IMR-90 (cell line): ENCODE measurements around the gene METTL8. TPM values are rescaled to one million over a fixed set of nuclear protein-coding genes. Genes with fewer than 3 reads are reported as not detected.
"Not testable (repeated sequence)": the region's sequence is repeated elsewhere in the genome, so short reads cannot be mapped to it uniquely, and the experiment has no call there.

ENCODE experiments used
- ATAC-seq: fragments of 200-7000 bp; cut with Tn5 transposase; 2 replicates; pipeline ENCODE4 v1.9.1; 2020; ENCODE audit warnings: low read depth, mild to moderate bottlenecking, moderate library complexity
- BruUV-seq: library from RNA; stranded (reverse); fragments of 400-500 nt; replicated peaks from 2 replicates; lab custom pipeline; 2021; lab: Mats Ljungman, UMichigan
- CTCF ChIA-PET: fragments of 300-600 bp; formaldehyde crosslinking; extraction: SDS; loops from one replicate; lab custom pipeline; 2021; ENCODE audit warnings: antibody characterized with exemption; lab: Yijun Ruan, JAX
- POLR2A ChIA-PET: fragments of 300-600 bp; sonication (Branson Sonifier 250); formaldehyde crosslinking; loops from one replicate; lab custom pipeline; 2022; ENCODE audit warnings: antibody characterized with exemption; ENCODE audit not compliant: unreplicated experiment; lab: Charles Lee
- DNase-seq: peaks from one replicate; pipeline ENCODE4 v3.0.0; 2013
- H2AFZ ChIP-seq: replicated peaks from 2 replicates; pipeline ENCODE3; 2013; ENCODE audit warnings: low read length, mild to moderate bottlenecking; ENCODE audit not compliant: poor library complexity
- H2AK5ac ChIP-seq: 2 replicates; pipeline ENCODE4 v1.6.1; 2013; ENCODE audit warnings: low read depth, low read length, inconsistent platforms
- H2AK9ac ChIP-seq: replicated peaks from 2 replicates; pipeline ENCODE3; 2013; ENCODE audit warnings: mild to moderate bottlenecking, low read depth, low read length, moderate library complexity; ENCODE audit not compliant: poor library complexity
- H2BK120ac ChIP-seq: 2 replicates; pipeline ENCODE4 v1.6.1; 2013; ENCODE audit warnings: low read depth, low read length, inconsistent platforms
- H2BK15ac ChIP-seq: 3 replicates; pipeline ENCODE4 v1.6.1; 2013; ENCODE audit warnings: low read depth, low read length, inconsistent platforms
- H2BK20ac ChIP-seq: 2 replicates; pipeline ENCODE4 v1.6.1; 2013; ENCODE audit warnings: low read depth, mild to moderate bottlenecking, inconsistent platforms, low read length, moderate library complexity
- H2BK5ac ChIP-seq: 2 replicates; pipeline ENCODE4 v1.6.1; 2013; ENCODE audit warnings: mild to moderate bottlenecking, low read depth, low read length, inconsistent platforms; ENCODE audit not compliant: poor library complexity, severe bottlenecking
- H3K14ac ChIP-seq: replicated peaks from 2 replicates; pipeline ENCODE4 v1.6.1; 2013; ENCODE audit warnings: low read depth, low read length, inconsistent platforms
- H3K18ac ChIP-seq: 2 replicates; pipeline ENCODE4 v1.6.1; 2013; ENCODE audit warnings: low read depth, low read length, control low read depth
- H3K23ac ChIP-seq: 2 replicates; pipeline ENCODE4 v1.6.1; 2013; ENCODE audit warnings: low read depth, low read length, inconsistent platforms
- H3K27ac ChIP-seq: 2 replicates; pipeline ENCODE4 v1.5.1; 2013; ENCODE audit warnings: mild to moderate bottlenecking, control low read depth, low read length; ENCODE audit not compliant: insufficient read depth
- H3K27me3 ChIP-seq: 2 replicates; pipeline ENCODE4 v1.6.1; 2013; ENCODE audit warnings: low read length; ENCODE audit not compliant: control insufficient read depth, insufficient read depth
- H3K36me3 ChIP-seq: 2 replicates; pipeline ENCODE4 v1.6.1; 2013; ENCODE audit warnings: low read length, mixed read lengths; ENCODE audit not compliant: control insufficient read depth, insufficient read depth
- H3K4ac ChIP-seq: 2 replicates; pipeline ENCODE4 v1.6.1; 2013; ENCODE audit warnings: low read depth, low read length, inconsistent platforms
- H3K4me1 ChIP-seq: 2 replicates; pipeline ENCODE4 v1.6.1; 2013; ENCODE audit warnings: low read length, mixed read lengths; ENCODE audit not compliant: control insufficient read depth, insufficient read depth
- H3K4me2 ChIP-seq: 2 replicates; pipeline ENCODE4 v1.6.1; 2013; ENCODE audit warnings: low read depth, mild to moderate bottlenecking, control low read depth, low read length, moderate library complexity
- H3K4me3 ChIP-seq: 2 replicates; pipeline ENCODE4 v1.5.1; 2013; ENCODE audit warnings: low read depth, mild to moderate bottlenecking, control low read depth, low read length, moderate library complexity; ENCODE audit not compliant: insufficient read depth
- H3K56ac ChIP-seq: 2 replicates; pipeline ENCODE4 v1.6.1; 2013; ENCODE audit warnings: low read length, inconsistent platforms; ENCODE audit not compliant: insufficient read depth; ENCODE audit errors: extremely low read depth
- H3K79me1 ChIP-seq, 2 experiments: 2 replicates each; pipeline ENCODE4 v1.6.1; 2013; ENCODE audit warnings: low read length in 2 of 2, inconsistent platforms in 1 of 2, low read depth in 1 of 2
- H3K9ac ChIP-seq: 2 replicates; pipeline ENCODE4 v1.6.1; 2013; ENCODE audit warnings: low read depth, low read length, control low read depth
- H3K9me1 ChIP-seq: 2 replicates; pipeline ENCODE4 v1.6.1; 2013; ENCODE audit warnings: low read length, inconsistent platforms; ENCODE audit not compliant: insufficient read depth
- H3K9me3 ChIP-seq: 2 replicates; pipeline ENCODE4 v1.6.1; 2013; ENCODE audit warnings: low read length; ENCODE audit not compliant: control insufficient read depth, insufficient read depth
- H4K20me1 ChIP-seq: 2 replicates; pipeline ENCODE4 v1.6.1; 2013; ENCODE audit warnings: low read length, inconsistent platforms; ENCODE audit not compliant: insufficient read depth
- H4K5ac ChIP-seq: 2 replicates; pipeline ENCODE4 v1.6.1; 2013; ENCODE audit warnings: mild to moderate bottlenecking, low read depth, low read length, control low read depth
- H4K8ac ChIP-seq, 2 experiments: 2 replicates each; pipeline ENCODE4 v1.6.1; 2013; ENCODE audit warnings: low read depth in 2 of 2, low read length in 2 of 2, control low read depth in 1 of 2, inconsistent platforms in 1 of 2
- H4K91ac ChIP-seq: 2 replicates; pipeline ENCODE4 v1.6.1; 2013; ENCODE audit warnings: low read depth, low read length, inconsistent platforms; ENCODE audit not compliant: insufficient read depth
- WGBS, 2 experiments: methylation state at CpG; one replicate each; pipeline versions ENCODE4 v1.1.5 to v1.1.7; 2013; ENCODE audit warnings: missing lambda C conversion rate in 2 of 2; ENCODE audit not compliant: insufficient read length in 1 of 2; ENCODE audit errors: extremely low coverage in 2 of 2; 5-methylcytosine and 5-hydroxymethylcytosine counted together
- dilution Hi-C: fragments of 300-500 bp; cut with HindIII; formaldehyde crosslinking; loops from one replicate; pipeline ENCODE4 v1.14.3; 2018; ENCODE audit warnings: low sequenced_read_pairs; ENCODE audit not compliant: unreplicated experiment
- in situ Hi-C: fragments of 300-500 bp; cut with MboI; formaldehyde crosslinking; loops from 3 replicates; pipeline ENCODE4 v1.14.3; 2019; ENCODE audit warnings: low sequenced_read_pairs, inconsistent platforms, mixed read lengths
- intact Hi-C: fragments of 100-400 bp; cut with micrococcal nuclease; formaldehyde crosslinking; loops from 2 replicates; pipeline ENCODE4 v1.10.0; 2022
- polyA plus RNA-seq, 3 experiments: library from polyadenylated mRNA; depleted of rRNA; stranded (reverse); fragments of >200 nt; gene quantifications; 2 replicates each; pipeline ENCODE4 v1.2.3, GENCODE V29; 2012; ENCODE audit warnings: low replicate concordance in 1 of 3
- total RNA-seq: library from RNA; depleted of rRNA; stranded (reverse); fragments of >200 nt; gene quantifications from 2 replicates; pipeline ENCODE4 v1.2.3, GENCODE V29; 2012

METTL8 gene
- total and polyA plus RNA-seq, 2 of the 4 experiments (the other 2 are of a cell fraction) = 6.9 to 10.6 TPM

DNA sequence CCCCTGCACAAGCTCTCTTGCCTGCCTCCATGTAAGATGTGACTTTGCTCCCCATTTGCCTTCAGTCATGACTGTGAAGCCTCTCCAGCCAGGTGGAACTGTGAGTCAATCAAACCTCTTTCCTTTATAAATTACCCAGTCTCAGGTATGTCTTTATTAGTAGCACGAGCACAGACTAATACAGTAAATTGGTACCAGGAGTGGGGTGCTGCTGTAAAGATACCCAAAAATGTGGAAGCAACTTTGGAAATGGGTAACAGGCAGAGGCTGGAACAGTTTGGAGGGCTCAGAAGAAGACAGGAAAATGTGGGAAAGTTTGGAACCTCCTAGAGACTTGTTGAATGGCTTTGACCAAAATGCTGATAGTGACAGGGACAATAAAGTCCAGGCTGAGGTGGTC, 122.2 kb downstream of the METTL8 start:
- H4K5ac ChIP-seq, H2AK9ac ChIP-seq, H3K79me1 ChIP-seq, H3K4me2 ChIP-seq, H4K8ac ChIP-seq, H3K9me1 ChIP-seq, H3K18ac ChIP-seq, POLR2A ChIA-PET, dilution Hi-C loops, H2BK120ac ChIP-seq, H3K4me1 ChIP-seq, H3K23ac ChIP-seq, H3K4me3 ChIP-seq, H2AK5ac ChIP-seq, DNase-seq, ATAC-seq, H3K27ac ChIP-seq, H3K14ac ChIP-seq, H3K9ac ChIP-seq, H3K9me3 ChIP-seq, in situ Hi-C loops, H4K20me1 ChIP-seq, H2AFZ ChIP-seq, H3K27me3 ChIP-seq, H3K36me3 ChIP-seq, intact Hi-C loops, CTCF ChIA-PET, BruUV-seq, H4K91ac ChIP-seq, H3K4ac ChIP-seq, H2BK5ac ChIP-seq, H2BK20ac ChIP-seq, H3K56ac ChIP-seq, H2BK15ac ChIP-seq: not testable (repeated sequence)
- no CpG with 5 or more reads among the region's 1 CpG for WGBS, 2 experiments
